Stimulated activated CD8-positive, alpha-beta memory T cell treated with anti-CD3 and anti-CD28 coated beads, Interleukin-2, amount 100 ng/mL, for 48 hours (primary cell): ENCODE results near the gene TMPRSS5.
"Not testable (repeated sequence)": the region's sequence is repeated elsewhere in the genome, so short reads cannot be mapped to it uniquely, and the experiment has no call there.

Experiments
- DNase-seq, 2 donors: peaks; one replicate each; pipeline ENCODE4 v3.0.0-alpha.2; 2020; ENCODE audit warnings: low read depth in 2 of 2

The TMPRSS5 gene

GRCh38 chr11:113705871-113706655, at the start of gene TMPRSS5:
TMPRSS5 (minus strand) TSS chr11:113706308; CDS start chr11:113706224, 84 bp downstream.
- DNase-seq, result no peak

- no peak for DNase-seq
Observed at GRCh38 chr11:113752932-113753331, 46.8 kb upstream of the TMPRSS5 start.

- no peak for DNase-seq
Observed at GRCh38 chr11:113736323-113736722, 30.2 kb upstream of the TMPRSS5 start.

- DNase-seq, result no peak
Observed at GRCh38 chr11:113732092-113732491, 26.0 kb upstream of the TMPRSS5 start.

- DNase-seq, result no peak
Observed at GRCh38 chr11:113730887-113731726, 25.0 kb upstream of the TMPRSS5 start.

GRCh38 chr11:113729456-113729855, 23.3 kb upstream of the TMPRSS5 start:
- DNase-seq, result no peak

GRCh38 chr11:113728814-113729213, 22.7 kb upstream of the TMPRSS5 start:
- no peak for DNase-seq

GRCh38 chr11:113725913-113726312, 19.8 kb upstream of the TMPRSS5 start:
- DNase-seq, result no peak

- DNase-seq, result no peak
Observed at GRCh38 chr11:113725407-113725806, 19.3 kb upstream of the TMPRSS5 start.

- no peak for DNase-seq
Observed at GRCh38 chr11:113724778-113725177, 18.7 kb upstream of the TMPRSS5 start.

GRCh38 chr11:113723787-113724186, 17.7 kb upstream of the TMPRSS5 start:
- no peak for DNase-seq

GRCh38 chr11:113722934-113723333, 16.8 kb upstream of the TMPRSS5 start:
- no peak for DNase-seq

- no peak for DNase-seq
Observed at GRCh38 chr11:113722221-113722620, 16.1 kb upstream of the TMPRSS5 start.

- DNase-seq, result no peak
Observed at GRCh38 chr11:113721462-113722066, 15.5 kb upstream of the TMPRSS5 start.

GRCh38 chr11:113720478-113720877, 14.4 kb upstream of the TMPRSS5 start:
- DNase-seq, result not testable (repeated sequence)

GRCh38 chr11:113715882-113716625, 9.9 kb upstream of the TMPRSS5 start:
- DNase-seq, result no peak

- no peak for DNase-seq
Observed at GRCh38 chr11:113715273-113715672, 9.2 kb upstream of the TMPRSS5 start.

- DNase-seq, result no peak
Observed at GRCh38 chr11:113710989-113711388, 4.9 kb upstream of the TMPRSS5 start.

- DNase-seq, result not testable (repeated sequence)
Observed at GRCh38 chr11:113703551-113703950, 2.6 kb downstream of the TMPRSS5 start.

GRCh38 chr11:113701491-113701890, 4.6 kb downstream of the TMPRSS5 start:
- no peak for DNase-seq

GRCh38 chr11:113698515-113698914, 7.6 kb downstream of the TMPRSS5 start:
- no peak for DNase-seq
